ENCODE data around the gene ZNF783. TPM values are rescaled to one million over a fixed set of nuclear protein-coding genes. Genes with fewer than 3 reads are reported as not detected.

Gene ZNF783
- total RNA-seq, 1 experiment from 2014 or later: 24.3 TPM

GRCh38 chr7:149297034-149297755 is 35.2 kb downstream of the ZNF783 start:
- Histone ChIP-seq H3K4me3 (ENCODE audit: low read length) (no peak overlapping the region), H3K27ac (ENCODE audit: low read length) (no peak overlapping the region), H4K20me1 (ENCODE audit: insufficient read depth, low read depth, low read length) (no peaks in the 10 kb centered on the region), H3K36me3 (ENCODE audit: insufficient read depth, low read length) (peaks cover 13% of the 10 kb centered on the region; the same call in 1 of the 2 replicates), H2AFZ (ENCODE audit: low read length) (no peak overlapping the region), H3K9me3 (ENCODE audit: low read length) (no peaks in the 10 kb centered on the region), H3K4me1 (ENCODE audit: low read length) (peaks cover 10% of the 10 kb centered on the region), H3K9me2 (replicated peaks; ENCODE audit: insufficient read depth, low read length) (no peaks in the 10 kb centered on the region), H3K27me3 (ENCODE audit: low read length) (no peaks in the 10 kb centered on the region), H3K4me2 (ENCODE audit: low read depth, low read length, poor library complexity, severe bottlenecking) (no peak overlapping the region), H3K79me2 (ENCODE audit: low read length) (no peaks in the 10 kb centered on the region), H3K9ac (ENCODE audit: low read length) (no peak overlapping the region)
- no peak for DNase-seq

GRCh38 chr7:149300620-149301285 is 38.8 kb downstream of the ZNF783 start:
- Histone ChIP-seq H3K9ac (ENCODE audit: low read length) (no peak overlapping the region), H3K4me3 (ENCODE audit: low read length) (no peak overlapping the region), H3K27me3 (ENCODE audit: low read length) (no peaks in the 10 kb centered on the region), H3K9me3 (ENCODE audit: low read length) (no peaks in the 10 kb centered on the region), H3K27ac (ENCODE audit: low read length) (no peak overlapping the region), H3K4me2 (ENCODE audit: low read depth, low read length, poor library complexity, severe bottlenecking) (no peak overlapping the region), H4K20me1 (ENCODE audit: insufficient read depth, low read depth, low read length) (no peaks in the 10 kb centered on the region), H3K36me3 (ENCODE audit: insufficient read depth, low read length) (peaks cover 6% of the 10 kb centered on the region; the same call in 1 of the 2 replicates), H2AFZ (ENCODE audit: low read length) (no peak overlapping the region; the same call in 1 of the 2 replicates), H3K79me2 (ENCODE audit: low read length) (no peaks in the 10 kb centered on the region), H3K4me1 (ENCODE audit: low read length) (peaks cover 5% of the 10 kb centered on the region; the same call in 1 of the 2 replicates), H3K9me2 (replicated peaks; ENCODE audit: insufficient read depth, low read length) (no peaks in the 10 kb centered on the region)
- DNase-seq: no peak

- Histone ChIP-seq H3K9me3 (ENCODE audit: low read length) (no peaks in the 10 kb centered on the region), H2AFZ (ENCODE audit: low read length) (no peak overlapping the region), H3K79me2 (ENCODE audit: low read length) (no peaks in the 10 kb centered on the region), H3K9ac (ENCODE audit: low read length) (no peak overlapping the region), H3K36me3 (ENCODE audit: insufficient read depth, low read length) (peaks cover 2% of the 10 kb centered on the region; the same call in 1 of the 2 replicates), H3K27me3 (ENCODE audit: low read length) (no peaks in the 10 kb centered on the region), H3K27ac (ENCODE audit: low read length) (no peak overlapping the region), H3K4me2 (ENCODE audit: low read depth, low read length, poor library complexity, severe bottlenecking) (no peak overlapping the region), H3K4me1 (ENCODE audit: low read length) (peaks cover under 1% of the 10 kb centered on the region; the same call in 1 of the 2 replicates), H3K9me2 (replicated peaks; ENCODE audit: insufficient read depth, low read length) (no peaks in the 10 kb centered on the region), H3K4me3 (ENCODE audit: low read length) (no peak overlapping the region), H4K20me1 (ENCODE audit: insufficient read depth, low read depth, low read length) (no peaks in the 10 kb centered on the region)
- DNase-seq: no peak
These were observed 40.2 kb downstream of the ZNF783 start for GRCh38 chr7:149302222-149302621.

GRCh38 chr7:149302865-149303264 is 40.9 kb downstream of the ZNF783 start:
- DNase-seq: no peak
- Histone ChIP-seq H3K27me3 (ENCODE audit: low read length) (no peaks in the 10 kb centered on the region), H3K79me2 (ENCODE audit: low read length) (no peaks in the 10 kb centered on the region), H3K36me3 (ENCODE audit: insufficient read depth, low read length) (no peaks in the 10 kb centered on the region), H3K4me1 (ENCODE audit: low read length) (no peaks in the 10 kb centered on the region), H3K9ac (ENCODE audit: low read length) (no peak overlapping the region), H4K20me1 (ENCODE audit: insufficient read depth, low read depth, low read length) (no peaks in the 10 kb centered on the region), H3K27ac (ENCODE audit: low read length) (no peak overlapping the region), H3K9me2 (replicated peaks; ENCODE audit: insufficient read depth, low read length) (no peaks in the 10 kb centered on the region), H3K9me3 (ENCODE audit: low read length) (no peaks in the 10 kb centered on the region), H3K4me2 (ENCODE audit: low read depth, low read length, poor library complexity, severe bottlenecking) (no peak overlapping the region), H3K4me3 (ENCODE audit: low read length) (no peak overlapping the region), H2AFZ (ENCODE audit: low read length) (no peak overlapping the region)

GRCh38 chr7:149304006-149304405 is 42.0 kb downstream of the ZNF783 start:
- H3K9ac ChIP-seq (ENCODE audit: low read length): no peak overlapping the region
- no peak overlapping the region for H3K4me3 ChIP-seq (ENCODE audit: low read length)
- H3K27ac ChIP-seq (ENCODE audit: low read length): no peak overlapping the region
- H4K20me1 ChIP-seq (ENCODE audit: insufficient read depth, low read depth, low read length): no peaks in the 10 kb centered on the region
- H3K4me2 ChIP-seq (ENCODE audit: low read depth, low read length, poor library complexity, severe bottlenecking): no peak overlapping the region
- H3K4me1 ChIP-seq (ENCODE audit: low read length): no peaks in the 10 kb centered on the region
- no peaks in the 10 kb centered on the region for H3K9me2 ChIP-seq (replicated peaks; ENCODE audit: insufficient read depth, low read length)
- H3K9me3 ChIP-seq (ENCODE audit: low read length): no peaks in the 10 kb centered on the region
- H3K27me3 ChIP-seq (ENCODE audit: low read length): no peaks in the 10 kb centered on the region
- DNase-seq: no peak
- no peak overlapping the region for H2AFZ ChIP-seq (ENCODE audit: low read length)
- no peaks in the 10 kb centered on the region for H3K79me2 ChIP-seq (ENCODE audit: low read length)
- H3K36me3 ChIP-seq (ENCODE audit: insufficient read depth, low read length): no peaks in the 10 kb centered on the region

GRCh38 chr7:149306854-149307253 is 44.9 kb downstream of the ZNF783 start:
- no peaks in the 10 kb centered on the region for H3K36me3 ChIP-seq (ENCODE audit: insufficient read depth, low read length)
- H3K27me3 ChIP-seq (ENCODE audit: low read length): no peaks in the 10 kb centered on the region
- H3K4me1 ChIP-seq (ENCODE audit: low read length): no peaks in the 10 kb centered on the region
- H3K79me2 ChIP-seq (ENCODE audit: low read length): no peaks in the 10 kb centered on the region
- no peaks in the 10 kb centered on the region for H4K20me1 ChIP-seq (ENCODE audit: insufficient read depth, low read depth, low read length)
- no peak overlapping the region for H3K9ac ChIP-seq (ENCODE audit: low read length)
- no peak overlapping the region for H3K4me3 ChIP-seq (ENCODE audit: low read length)
- no peaks in the 10 kb centered on the region for H3K9me2 ChIP-seq (replicated peaks; ENCODE audit: insufficient read depth, low read length)
- H3K4me2 ChIP-seq (ENCODE audit: low read depth, low read length, poor library complexity, severe bottlenecking): no peak overlapping the region
- no peak overlapping the region for H2AFZ ChIP-seq (ENCODE audit: low read length)
- H3K9me3 ChIP-seq (ENCODE audit: low read length): no peaks in the 10 kb centered on the region
- DNase-seq: no peak
- H3K27ac ChIP-seq (ENCODE audit: low read length): no peak overlapping the region

GRCh38 chr7:149307775-149308501 is 45.9 kb downstream of the ZNF783 start:
- Histone ChIP-seq H4K20me1 (ENCODE audit: insufficient read depth, low read depth, low read length) (no peaks in the 10 kb centered on the region), H3K79me2 (ENCODE audit: low read length) (no peaks in the 10 kb centered on the region), H3K27ac (ENCODE audit: low read length) (no peak overlapping the region), H3K4me1 (ENCODE audit: low read length) (no peaks in the 10 kb centered on the region), H3K36me3 (ENCODE audit: insufficient read depth, low read length) (no peaks in the 10 kb centered on the region), H3K4me3 (ENCODE audit: low read length) (no peak overlapping the region), H3K9me3 (ENCODE audit: low read length) (no peaks in the 10 kb centered on the region), H3K27me3 (ENCODE audit: low read length) (no peaks in the 10 kb centered on the region), H3K9ac (ENCODE audit: low read length) (no peak overlapping the region), H3K9me2 (replicated peaks; ENCODE audit: insufficient read depth, low read length) (no peaks in the 10 kb centered on the region), H3K4me2 (ENCODE audit: low read depth, low read length, poor library complexity, severe bottlenecking) (no peak overlapping the region), H2AFZ (ENCODE audit: low read length) (no peak overlapping the region)
- no peak for DNase-seq

All from Karpas-422 (cell line).